Loucy (cell line): ENCODE results near the gene KREMEN1.

Source experiments
- CTCF ChIP-seq: fragments of 200-600 bp; sonication (generic); conservative IDR thresholded peaks from 2 replicates; pipeline ENCODE4 v1.5.1; 2014; ENCODE audit warnings: mild to moderate bottlenecking, antibody characterized with exemption, low read length
- EZH2phosphoT487 ChIP-seq: fragments of 200-600 bp; IDR thresholded peaks from 2 replicates; pipeline ENCODE4 v1.6.1; 2018; ENCODE audit warnings: antibody characterized with exemption, mild to moderate bottlenecking, moderate library complexity, borderline replicate concordance

- no peak for TF ChIP-seq CTCF
- no peak for TF ChIP-seq EZH2phosphoT487
Measured at GRCh38 chr22:29053048-29053702, 19.7 kb upstream of the KREMEN1 start.
